ENCODE data around the gene DDX43. TPM values are rescaled to one million over a fixed set of nuclear protein-coding genes. Genes with fewer than 3 reads are reported as not detected.

Gene DDX43
- total RNA-seq (1.8 and 2.6 TPM in 2 replicates), polyA plus RNA-seq (2.1 and 2.6 TPM in 2 replicates), polyA minus RNA-seq (2.2 and 2.8 TPM in 2 replicates)
- 0.70 TPM for total RNA-seq (2013)

GRCh38 chr6:73394577-73395354 is at the start of gene DDX43:
Gene DDX43 (plus strand): TSS chr6:73394828. CDS start chr6:73394906, 78 bp downstream.
- Histone ChIP-seq H3K4me1 (ENCODE audit: control insufficient read depth in 2 of 2, insufficient read depth in 2 of 2, low read length in 2 of 2) (peaks cover 0 to 2% of the 10 kb centered on the region in 2 donors), H4K20me1 (ENCODE audit: control insufficient read depth, insufficient read depth, low read length, poor library complexity, severe bottlenecking) (no peaks in the 10 kb centered on the region), H3K79me2 (ENCODE audit: control insufficient read depth, insufficient read depth, low read length) (no peaks in the 10 kb centered on the region), H3K4me2 (replicated peaks; ENCODE audit: low read depth, low read length, poor library complexity, severe bottlenecking) (peak within 1 kb of the TSS; percentile 65), H2AFZ (ENCODE audit: insufficient read depth, low read depth, low read length, poor library complexity, severe bottlenecking) (no peak within 1 kb of the TSS), H3K9me3 (ENCODE audit: control extremely low read depth in 1 of 3, control insufficient read depth in 2 of 3, insufficient read depth in 1 of 3, low read length in 2 of 3) (peaks cover 0 to 11% (median 0%) of the 10 kb centered on the region in 3 donors), H3K27ac (ENCODE audit: low read length in 2 of 2) (peak within 1 kb of the TSS; percentile 34 to 89), H3K36me3 (replicated peaks in 1 of 2; ENCODE audit: control extremely low read depth in 1 of 2, control insufficient read depth in 1 of 2, extremely low read depth in 1 of 2, insufficient read depth in 2 of 2, low read length in 1 of 2) (no peaks in the 10 kb centered on the region), H3K9ac (ENCODE audit: low read length) (peak within 1 kb of the TSS; percentile 63), H3K27me3 (replicated peaks in 1 of 4; ENCODE audit: control extremely low read depth in 1 of 4, control insufficient read depth in 3 of 4, insufficient read depth in 4 of 4, low read length in 3 of 4) (no peaks in the 10 kb centered on the region), H3K4me3 (ENCODE audit: control extremely low read depth in 1 of 5, extremely low read depth in 1 of 5, insufficient read depth in 1 of 5, low read depth in 2 of 5, low read length in 4 of 5) (peak within 1 kb of the TSS in 4 of 5 experiments; percentile 17 to 52 (median 37))
- H3K4me3 Mint-ChIP-seq: peak within 1 kb of the TSS; percentile 79
- CTCF ChIA-PET: interaction anchor here (0.6 kb wide), 1 partner anchor 330 kb away, joined by 4 read pairs; no protein-coding TSS in a partner anchor
- TF ChIP-seq CTCF (IDR thresholded peaks at IDR 0.05) (no peak), EZH2 (IDR thresholded peaks at IDR 0.05; ENCODE audit: borderline replicate concordance, insufficient read depth, low read depth, low read length, poor library complexity, severe bottlenecking) (no peak)
- WGBS (ENCODE audit: insufficient coverage): 83% methylated on average over 43 of the region's 54 CpGs
- DNase-seq (peak; percentile 71), ATAC-seq (ENCODE audit: low read depth) (peak; percentile 86)
- POLR2A ChIA-PET: no interaction called here
- H3K9me3 Mint-ChIP-seq (ENCODE audit: insufficient read depth): no peaks in the 10 kb centered on the region
- H3K27me3 Mint-ChIP-seq: no peaks in the 10 kb centered on the region
- H3K4me1 Mint-ChIP-seq: no peaks in the 10 kb centered on the region
- H3K27ac Mint-ChIP-seq: peak within 1 kb of the TSS; percentile 83
- intact Hi-C loops (cut with micrococcal nuclease): no loop called here

Data from B cell (primary cell).